NT2/D1 (cell line): Measurements from ENCODE around the gene DHX8.
"Not testable (repeated sequence)": the region's sequence is repeated elsewhere in the genome, so short reads cannot be mapped to it uniquely, and the experiment has no call there.

ENCODE experiments used
- DNase-seq: peaks from one replicate; pipeline ENCODE4 v3.0.0-alpha.2; 2011; ENCODE audit warnings: low read depth, low spot score
- H3K27me3 ChIP-seq: 2 replicates; pipeline ENCODE4 v1.6.0; 2011; ENCODE audit warnings: mild to moderate bottlenecking; ENCODE audit not compliant: insufficient read length, insufficient read depth
- H3K36me3 ChIP-seq: 2 replicates; pipeline ENCODE4 v1.6.1; 2011; ENCODE audit warnings: mild to moderate bottlenecking, low read length, mixed read lengths; ENCODE audit not compliant: insufficient read depth, insufficient read length
- H3K4me1 ChIP-seq: 2 replicates; pipeline ENCODE4 v1.5.1; 2011; ENCODE audit not compliant: insufficient read depth, insufficient read length
- H3K4me3 ChIP-seq: 2 replicates; pipeline ENCODE4 v1.5.1; 2011; ENCODE audit warnings: low read depth; ENCODE audit not compliant: insufficient read length
- H3K9ac ChIP-seq: 2 replicates; pipeline ENCODE4 v1.6.0; 2011; ENCODE audit warnings: low read depth; ENCODE audit not compliant: insufficient read length
- H3K9me3 ChIP-seq: 2 replicates; pipeline ENCODE4 v1.5.1; 2011; ENCODE audit warnings: mild to moderate bottlenecking, low read length; ENCODE audit not compliant: insufficient read depth
- SUZ12 ChIP-seq: IDR thresholded peaks from 2 replicates; pipeline ENCODE4 v1.6.1; 2011; ENCODE audit not compliant: insufficient read length, insufficient read depth; ENCODE audit errors: extremely low read depth
- YY1 ChIP-seq: IDR thresholded peaks from 2 replicates; pipeline ENCODE4 v1.6.1; 2011; ENCODE audit not compliant: insufficient read length, insufficient read depth
- ZNF274 ChIP-seq: IDR thresholded peaks from 2 replicates; pipeline ENCODE4 v1.6.1; 2011; ENCODE audit warnings: mild to moderate bottlenecking, low read depth, low read length

DHX8 gene

DNA sequence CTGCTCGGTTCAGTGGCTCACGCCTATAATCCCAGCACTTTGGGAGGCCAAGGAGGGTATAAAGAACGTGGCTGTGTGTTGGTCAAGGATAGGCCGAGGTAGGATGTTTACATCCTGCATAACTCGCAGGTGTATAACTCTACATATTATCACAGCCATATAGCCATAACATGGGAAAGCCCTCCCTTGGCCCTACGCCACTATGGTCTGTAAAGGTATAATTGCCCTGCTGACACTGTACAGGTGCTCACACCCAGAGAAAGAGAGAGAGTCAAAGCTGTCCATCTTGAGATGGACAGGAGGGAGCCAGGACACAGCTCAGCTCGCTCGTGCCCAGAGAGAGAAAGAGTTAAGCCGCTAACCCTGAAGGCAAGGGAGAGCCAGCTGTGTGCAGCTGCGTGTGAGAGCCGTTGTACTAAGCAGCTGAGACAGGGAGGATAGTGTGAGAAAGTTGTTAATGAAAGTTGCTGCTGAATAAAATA, 30.4 kb upstream of the DHX8 start:
- Histone ChIP-seq H3K36me3 (no peaks in the 10 kb centered on the region), H3K27me3 (no peaks in the 10 kb centered on the region), H3K9me3 (no peaks in the 10 kb centered on the region; the same call in 1 of the 2 replicates), H3K4me3 (no peak overlapping the region), H3K9ac (no peak overlapping the region), H3K4me1 (peaks cover 3% of the 10 kb centered on the region)
- no peak for TF ChIP-seq YY1
- TF ChIP-seq SUZ12, result no peak
- no peak for TF ChIP-seq ZNF274
- DNase-seq, result no peak

- H3K4me1 ChIP-seq, result peaks cover 8% of the 10 kb centered on the region
- DNase-seq, result no peak
These were observed 28.9 kb upstream of the DHX8 start for GRCh38 chr17:43454868-43455267.

DNA sequence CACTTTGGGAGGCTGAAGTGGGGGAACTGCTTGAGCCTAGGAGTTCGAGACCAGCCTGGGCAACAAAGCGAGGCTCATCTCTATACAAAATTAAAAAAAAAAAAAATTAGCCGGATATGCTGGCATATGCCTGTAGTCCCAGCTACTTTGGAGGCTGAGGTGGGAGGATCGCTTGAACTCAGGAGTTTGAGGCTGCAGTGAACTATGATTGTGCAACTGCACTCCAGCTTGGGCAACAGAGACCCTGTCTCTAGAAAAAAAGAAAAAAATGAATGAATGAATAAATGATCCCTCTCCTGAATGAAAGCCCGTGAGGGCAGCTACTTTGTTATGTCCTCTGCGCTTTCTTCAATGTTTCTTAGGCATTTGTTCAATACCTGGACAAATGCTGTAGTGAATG, 27.7 kb upstream of the DHX8 start:
- H3K4me3 ChIP-seq, result no peak overlapping the region
- no peak for DNase-seq
- no peaks in the 10 kb centered on the region for H3K36me3 ChIP-seq
- H3K9ac ChIP-seq, result no peak overlapping the region
- no peaks in the 10 kb centered on the region; the same call in 1 of the 2 replicates for H3K9me3 ChIP-seq
- H3K4me1 ChIP-seq, result peaks cover 8% of the 10 kb centered on the region
- no peaks in the 10 kb centered on the region for H3K27me3 ChIP-seq
- TF ChIP-seq YY1, result no peak
- TF ChIP-seq ZNF274, result no peak
- TF ChIP-seq SUZ12, result no peak

More at GRCh38 chr17:43454868-43455267, 28.9 kb upstream of the DHX8 start:
- no peak overlapping the region for H3K4me3 ChIP-seq
- H3K36me3 ChIP-seq, result no peaks in the 10 kb centered on the region
- H3K9ac ChIP-seq, result no peak overlapping the region
- H3K27me3 ChIP-seq, result no peaks in the 10 kb centered on the region
- TF ChIP-seq ZNF274, result no peak
- TF ChIP-seq YY1, result no peak
- TF ChIP-seq SUZ12, result no peak
- H3K9me3 ChIP-seq, result no peaks in the 10 kb centered on the region; the same call in 1 of the 2 replicates

DNA sequence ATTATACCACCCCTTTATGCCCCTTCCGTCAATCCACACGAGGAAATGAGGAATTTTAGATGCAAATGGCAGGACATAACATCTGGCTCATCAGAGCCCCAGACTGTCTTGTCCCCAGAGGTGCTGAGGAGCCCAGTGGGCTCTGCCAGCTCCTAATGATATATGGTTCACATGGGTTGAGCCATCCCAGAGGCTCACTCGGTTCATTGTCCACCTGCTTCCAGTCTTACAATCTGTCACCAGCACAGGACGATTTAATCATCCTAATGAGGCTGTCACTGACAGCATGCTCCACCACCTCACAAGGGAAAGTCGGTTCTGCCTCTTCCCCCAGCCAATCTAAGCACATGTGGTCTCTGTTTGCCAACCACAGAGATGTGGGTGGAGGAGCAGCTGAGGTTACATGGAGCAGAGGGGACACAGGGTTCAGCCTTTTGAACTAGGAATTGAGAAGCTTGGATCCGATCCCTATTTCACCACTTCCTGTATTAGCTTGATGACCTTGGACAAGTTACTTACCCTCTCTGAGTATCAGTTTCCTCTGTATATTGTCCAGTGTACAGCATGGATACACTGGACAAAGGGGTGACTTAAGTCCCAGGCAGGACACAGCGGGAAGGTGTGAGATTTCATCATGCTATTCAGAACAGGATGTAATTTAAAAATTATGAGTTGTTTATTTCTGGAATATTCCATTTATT, 27.0 kb upstream of the DHX8 start:
- Histone ChIP-seq H3K36me3 (no peaks in the 10 kb centered on the region), H3K27me3 (no peaks in the 10 kb centered on the region), H3K4me1 (peaks cover 8% of the 10 kb centered on the region), H3K9me3 (no peaks in the 10 kb centered on the region; the same call in 1 of the 2 replicates), H3K4me3 (no peak overlapping the region), H3K9ac (no peak overlapping the region)
- no peak for DNase-seq
- TF ChIP-seq YY1 (no peak), ZNF274 (no peak), SUZ12 (no peak)

- peaks cover 8% of the 10 kb centered on the region for H3K4me1 ChIP-seq
- no peaks in the 10 kb centered on the region for H3K9me3 ChIP-seq
- no peak overlapping the region for H3K4me3 ChIP-seq
- no peaks in the 10 kb centered on the region for H3K36me3 ChIP-seq
- no peak for TF ChIP-seq ZNF274
- no peak for TF ChIP-seq YY1
- TF ChIP-seq SUZ12, result no peak
- DNase-seq, result no peak
- no peak overlapping the region for H3K9ac ChIP-seq
- H3K27me3 ChIP-seq, result no peaks in the 10 kb centered on the region
These were observed 26.4 kb upstream of the DHX8 start for GRCh38 chr17:43457362-43457692.

DNA sequence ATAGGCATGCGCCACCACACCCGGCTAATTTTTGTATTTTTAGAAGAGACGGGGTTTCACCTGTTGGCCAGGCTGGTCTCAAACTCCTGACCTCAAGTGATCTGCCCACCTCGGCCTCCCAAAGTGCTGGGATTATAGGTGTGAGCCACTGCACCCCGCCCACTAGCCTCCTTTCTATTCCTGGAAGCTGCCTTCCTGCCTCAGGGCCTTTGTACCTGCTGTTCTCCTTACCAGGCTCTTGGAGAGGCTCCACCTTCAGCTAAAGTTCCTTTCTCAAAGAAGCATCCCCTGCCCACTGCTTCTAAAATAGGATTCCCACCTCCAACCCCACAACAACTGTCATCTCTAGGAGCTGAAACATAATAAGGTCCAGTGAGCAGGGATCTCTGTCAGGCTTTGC, 23.9 kb upstream of the DHX8 start:
- not testable (repeated sequence) for H3K27me3 ChIP-seq, H3K9ac ChIP-seq, H3K36me3 ChIP-seq, H3K9me3 ChIP-seq, DNase-seq, H3K4me3 ChIP-seq
- peaks cover 10% of the 10 kb centered on the region for H3K4me1 ChIP-seq

- peaks cover 10% of the 10 kb centered on the region for H3K4me1 ChIP-seq
- TF ChIP-seq YY1, result no peak
- no peak for TF ChIP-seq ZNF274
- TF ChIP-seq SUZ12, result no peak
These were observed 22.6 kb upstream of the DHX8 start for GRCh38 chr17:43461185-43461584.

DNA sequence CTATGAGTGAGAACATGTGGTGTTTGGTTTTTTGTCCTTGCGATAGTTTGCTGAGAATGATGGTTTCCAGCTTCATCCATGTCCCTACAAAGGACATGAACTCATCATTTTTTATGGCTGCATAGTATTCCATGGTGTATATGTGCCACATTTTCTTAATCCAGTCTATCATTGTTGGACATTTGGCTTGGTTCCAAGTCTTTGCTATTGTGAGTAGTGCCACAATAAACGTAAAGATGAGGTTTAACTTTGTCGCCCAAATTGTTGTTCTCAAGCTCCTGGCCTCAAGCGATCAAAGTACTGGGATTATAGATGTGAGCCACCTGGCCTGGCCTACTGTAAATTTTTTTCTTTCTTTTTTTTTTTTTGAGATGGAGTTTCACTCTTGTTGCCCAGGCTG, 21.2 kb upstream of the DHX8 start:
- peaks cover 10% of the 10 kb centered on the region for H3K4me1 ChIP-seq
- H3K36me3 ChIP-seq, H3K9ac ChIP-seq, H3K4me3 ChIP-seq, H3K27me3 ChIP-seq, H3K9me3 ChIP-seq, DNase-seq: not testable (repeated sequence)

More at GRCh38 chr17:43461185-43461584, 22.6 kb upstream of the DHX8 start:
- H3K36me3 ChIP-seq, result no peaks in the 10 kb centered on the region
- no peaks in the 10 kb centered on the region for H3K9me3 ChIP-seq
- H3K4me3 ChIP-seq, result no peak overlapping the region
- H3K27me3 ChIP-seq, result no peaks in the 10 kb centered on the region
- H3K9ac ChIP-seq, result no peak overlapping the region
- no peak for DNase-seq
